NB4 (cell line): ENCODE measurements around the gene GLO1.

ENCODE experiments used
- MYC ChIP-seq: IDR thresholded peaks from 2 replicates; pipeline ENCODE4 v1.6.1; 2011; ENCODE audit warnings: low read depth, low read length
- POLR2A ChIP-seq: IDR thresholded peaks from 2 replicates; pipeline ENCODE4 v1.6.1; 2011; ENCODE audit warnings: mild to moderate bottlenecking; ENCODE audit not compliant: insufficient read length; ENCODE audit errors: extremely low read depth
- TF ChIP-seq, protein P1 (sequence below): IDR thresholded peaks from one replicate; pipeline ENCODE4 v1.5.1; 2012; ENCODE audit warnings: low read depth, low read length

DNA sequence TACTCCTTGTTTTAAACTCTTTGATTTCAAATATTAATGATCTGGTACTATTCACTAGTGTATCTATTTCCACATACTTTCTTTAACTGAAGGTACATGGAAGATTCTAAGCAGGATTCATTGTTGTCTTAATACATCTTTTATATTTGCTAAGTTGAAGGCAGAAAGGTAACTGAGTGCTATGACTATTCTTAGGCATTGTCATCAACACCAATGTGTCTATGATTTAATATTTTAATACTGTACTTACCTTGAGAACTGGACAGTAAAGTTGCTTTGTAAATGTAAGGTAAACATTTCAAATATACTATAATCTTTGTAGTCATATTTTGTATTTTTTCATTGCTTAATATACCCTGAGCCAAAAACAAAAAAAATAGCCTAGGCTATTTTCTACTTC is 54.3 kb downstream of the GLO1 start:
- TF ChIP-seq POLR2A (no peak), MYC (no peak)
- TF ChIP-seq, protein P1, sequence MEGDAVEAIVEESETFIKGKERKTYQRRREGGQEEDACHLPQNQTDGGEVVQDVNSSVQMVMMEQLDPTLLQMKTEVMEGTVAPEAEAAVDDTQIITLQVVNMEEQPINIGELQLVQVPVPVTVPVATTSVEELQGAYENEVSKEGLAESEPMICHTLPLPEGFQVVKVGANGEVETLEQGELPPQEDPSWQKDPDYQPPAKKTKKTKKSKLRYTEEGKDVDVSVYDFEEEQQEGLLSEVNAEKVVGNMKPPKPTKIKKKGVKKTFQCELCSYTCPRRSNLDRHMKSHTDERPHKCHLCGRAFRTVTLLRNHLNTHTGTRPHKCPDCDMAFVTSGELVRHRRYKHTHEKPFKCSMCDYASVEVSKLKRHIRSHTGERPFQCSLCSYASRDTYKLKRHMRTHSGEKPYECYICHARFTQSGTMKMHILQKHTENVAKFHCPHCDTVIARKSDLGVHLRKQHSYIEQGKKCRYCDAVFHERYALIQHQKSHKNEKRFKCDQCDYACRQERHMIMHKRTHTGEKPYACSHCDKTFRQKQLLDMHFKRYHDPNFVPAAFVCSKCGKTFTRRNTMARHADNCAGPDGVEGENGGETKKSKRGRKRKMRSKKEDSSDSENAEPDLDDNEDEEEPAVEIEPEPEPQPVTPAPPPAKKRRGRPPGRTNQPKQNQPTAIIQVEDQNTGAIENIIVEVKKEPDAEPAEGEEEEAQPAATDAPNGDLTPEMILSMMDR, result no peak
